A204.1 (cell line): Measurements from ENCODE around the gene CYB5R2.

Experiments
- FAIRE-seq: peaks from 2 replicates; lab custom pipeline; 2012; peaks lifted over from hg19 to GRCh38; lab: Jason Lieb, UNC

CYB5R2 gene

GRCh38 chr11:7637447-7638157 is 35.7 kb downstream of the CYB5R2 start:
- FAIRE-seq = no peak

- FAIRE-seq = no peak
Observed at GRCh38 chr11:7636350-7636749, 37.0 kb downstream of the CYB5R2 start.

GRCh38 chr11:7635708-7636107 is 37.6 kb downstream of the CYB5R2 start:
- no peak for FAIRE-seq

- FAIRE-seq = no peak
Observed at GRCh38 chr11:7635137-7635536, 38.2 kb downstream of the CYB5R2 start.

- FAIRE-seq = no peak
Observed at GRCh38 chr11:7632211-7632610, 41.1 kb downstream of the CYB5R2 start.

GRCh38 chr11:7630002-7630401 is 43.3 kb downstream of the CYB5R2 start:
- no peak for FAIRE-seq

- no peak for FAIRE-seq
Observed at GRCh38 chr11:7628660-7629059, 44.6 kb downstream of the CYB5R2 start.

GRCh38 chr11:7622721-7623120 is 50.6 kb downstream of the CYB5R2 start:
- no peak for FAIRE-seq

GRCh38 chr11:7621554-7621953 is 51.7 kb downstream of the CYB5R2 start:
- FAIRE-seq = no peak

- FAIRE-seq = no peak
Observed at GRCh38 chr11:7621090-7621489, 52.2 kb downstream of the CYB5R2 start.

GRCh38 chr11:7619322-7619721 is 54.0 kb downstream of the CYB5R2 start:
- FAIRE-seq = no peak

GRCh38 chr11:7617032-7617431 is 56.3 kb downstream of the CYB5R2 start:
- FAIRE-seq = no peak
